NOMO-1 (cell line): ENCODE results near the gene PROSER2.

Source experiments
- DNase-seq, 2 experiments: peaks; one replicate each; lab custom pipeline; 2025; ENCODE audit not compliant: unreplicated experiment in 2 of 2; lab: John Stamatoyannopoulos, UW

Gene PROSER2

GRCh38 chr10:11823122-11823988 lies at the start of gene PROSER2:
TSS of gene PROSER2 (plus strand) at chr10:11823356. CDS start at chr10:11852078, 28,722 bp downstream.
- peak; percentile 50 to 67 for DNase-seq

DNA sequence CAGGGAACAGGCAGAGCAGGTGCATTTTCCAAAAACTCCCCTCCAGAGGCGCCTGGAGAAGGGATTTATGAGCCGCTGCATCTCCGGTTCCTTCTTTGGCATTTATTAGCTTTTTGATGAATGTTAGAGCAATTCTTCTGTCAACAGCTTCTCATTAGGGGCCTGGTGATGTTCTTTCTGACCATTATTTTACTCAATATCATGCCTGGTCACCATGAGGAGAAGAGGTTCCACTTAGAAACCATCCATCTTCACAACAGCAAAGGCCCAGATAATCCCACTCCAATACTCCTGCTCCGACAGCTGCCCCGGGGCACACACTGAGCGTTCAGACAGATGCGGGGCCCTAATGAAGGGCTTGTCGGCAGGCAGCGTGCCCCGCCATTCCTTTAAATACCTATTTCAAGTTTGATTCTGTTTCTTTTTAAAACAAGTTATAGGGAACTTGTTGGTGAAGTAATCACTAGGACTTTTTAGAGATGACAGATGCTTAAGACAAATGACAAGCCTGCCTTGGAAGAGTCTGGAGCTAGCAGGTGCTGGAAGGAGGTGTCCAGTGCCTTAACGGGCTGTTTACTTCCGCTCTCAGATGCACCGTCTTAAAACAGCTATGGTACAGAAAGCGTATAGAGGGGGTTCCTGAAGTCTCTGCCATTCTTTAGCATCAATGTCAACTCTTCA lies 49.3 kb upstream of the PROSER2 start:
- no peak for DNase-seq

- DNase-seq = no peak
Observed at GRCh38 chr10:11775412-11775811, 47.7 kb upstream of the PROSER2 start.

DNA sequence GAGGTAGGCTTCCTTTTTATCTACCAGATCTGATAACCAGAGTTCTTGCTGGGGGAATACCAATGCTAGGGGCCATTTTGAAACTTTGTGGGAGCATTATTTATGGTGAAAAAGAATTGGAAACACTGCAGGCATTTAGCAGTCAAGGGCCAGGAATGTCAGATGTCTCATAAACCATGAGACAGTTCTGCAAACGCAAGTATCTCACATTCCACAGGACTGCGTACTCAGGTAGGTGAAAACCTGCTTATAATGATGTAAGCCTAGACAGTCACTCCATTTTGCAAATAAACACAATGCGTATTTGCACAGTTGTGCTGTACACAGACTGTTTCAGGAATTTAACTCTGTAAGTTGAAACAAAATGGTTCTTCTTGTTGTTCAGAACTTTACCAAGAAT lies 47.1 kb upstream of the PROSER2 start:
- DNase-seq = no peak

DNA sequence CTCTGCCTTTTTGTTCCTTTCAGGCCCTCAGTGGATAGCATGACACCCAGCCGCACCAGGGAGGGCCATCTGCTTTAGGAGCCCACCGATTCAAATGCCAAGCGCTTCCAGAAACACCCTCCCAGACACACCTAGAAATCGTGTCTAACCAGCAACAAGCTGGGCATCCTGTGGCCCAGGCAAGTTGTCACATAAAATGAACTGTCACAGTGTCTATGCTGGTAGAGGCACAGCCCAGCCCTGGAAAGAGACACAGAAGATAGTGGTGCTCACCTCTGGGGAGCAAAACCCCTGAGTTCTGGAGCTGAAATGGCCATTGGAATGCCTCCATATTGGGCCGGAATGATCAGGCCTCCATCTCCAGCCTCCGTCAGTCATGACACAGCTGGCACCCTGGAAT lies 42.0 kb upstream of the PROSER2 start:
- DNase-seq = no peak

DNA sequence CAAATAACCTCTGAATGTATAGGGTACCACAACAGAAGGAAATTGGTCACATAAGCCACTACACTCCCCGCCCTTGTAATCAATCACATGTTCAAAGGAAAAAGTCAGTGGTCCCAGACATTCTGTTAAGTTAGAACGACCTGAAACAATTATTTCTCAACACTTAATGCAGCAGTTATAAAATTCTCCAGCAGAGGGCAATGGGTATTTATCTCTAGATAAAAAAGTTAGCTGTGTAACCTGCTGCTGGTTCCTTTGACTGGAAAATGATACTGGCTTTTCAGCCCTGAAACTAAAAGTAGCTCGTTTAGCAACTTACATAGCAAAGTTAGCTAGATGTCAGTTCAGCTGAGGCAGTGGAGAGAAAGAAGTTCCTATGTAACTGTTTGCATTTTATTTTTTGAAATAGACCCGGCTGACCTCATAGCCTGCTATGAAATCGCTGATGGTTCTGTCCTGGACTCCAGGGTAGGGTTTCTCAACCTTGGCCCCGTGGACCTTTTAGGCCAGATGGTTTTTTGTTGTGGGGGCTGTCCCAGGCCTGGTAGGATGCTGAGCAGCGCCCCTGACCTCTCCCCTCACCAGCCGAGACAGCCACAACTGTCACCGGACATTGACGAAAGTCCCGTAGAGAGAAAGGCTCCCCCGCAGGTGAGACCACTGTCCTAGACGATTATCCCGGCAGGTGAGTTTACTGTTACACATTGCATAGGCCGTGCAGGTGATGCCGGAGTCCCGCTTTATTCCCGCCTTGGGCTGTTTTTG lies 40.2 kb upstream of the PROSER2 start:
- DNase-seq = peak in 1 of 2 experiments; percentile 74

DNA sequence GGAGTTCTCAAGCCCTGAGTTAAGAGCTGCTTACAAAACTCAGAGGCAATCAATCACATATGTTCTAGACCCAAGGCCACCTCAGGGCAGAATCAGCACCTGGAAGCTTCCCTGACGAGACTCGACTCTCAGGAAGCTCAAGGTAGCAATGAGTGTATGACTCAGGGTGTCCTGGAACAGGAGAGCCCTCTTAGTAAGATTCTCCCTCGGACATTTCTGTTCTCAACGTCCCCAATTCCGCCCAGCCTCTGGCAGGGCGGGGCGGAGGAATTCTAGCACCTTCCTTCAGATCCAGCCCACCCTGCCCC lies 39.6 kb upstream of the PROSER2 start:
- no peak for DNase-seq

DNA sequence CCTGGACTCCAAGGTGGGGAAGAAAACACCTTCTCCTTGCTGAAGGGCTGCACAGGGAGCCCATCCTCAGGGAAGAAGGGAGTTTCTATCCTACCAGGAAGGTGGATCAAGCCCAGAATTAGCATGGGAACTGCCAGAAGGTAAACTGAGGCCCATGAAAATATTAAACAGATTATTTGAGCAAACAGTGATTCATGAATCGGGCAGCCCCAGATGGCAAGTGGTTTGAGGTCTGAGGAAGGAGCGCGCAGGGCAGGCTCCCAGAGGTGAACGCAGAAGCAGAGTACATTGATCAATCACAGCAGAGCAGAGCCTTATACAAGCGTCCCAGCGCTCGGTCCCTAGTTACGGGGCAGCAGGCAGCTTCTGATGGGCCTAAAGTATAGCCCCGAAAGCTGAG lies 35.8 kb upstream of the PROSER2 start:
- DNase-seq = no peak

DNA sequence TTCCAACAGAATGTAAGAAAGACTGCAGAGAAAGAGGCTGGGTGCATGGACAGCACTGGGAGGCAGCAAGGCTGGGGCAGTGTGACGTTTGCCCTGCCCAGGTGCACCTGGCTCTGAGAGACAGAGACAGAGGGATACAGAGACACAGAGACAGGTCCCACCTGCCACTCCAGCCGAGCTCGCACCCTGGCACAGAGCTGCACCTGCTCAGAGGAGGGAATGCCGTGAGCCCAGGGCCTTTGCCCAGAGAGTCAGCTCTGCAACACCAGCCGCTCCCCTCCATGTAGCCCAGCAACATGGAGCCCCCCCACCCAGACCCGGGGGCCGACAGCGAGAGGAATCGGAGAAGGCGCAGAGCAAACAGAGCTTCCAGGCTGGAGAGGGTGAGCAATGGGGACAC lies 35.3 kb upstream of the PROSER2 start:
- DNase-seq = no peak

DNA sequence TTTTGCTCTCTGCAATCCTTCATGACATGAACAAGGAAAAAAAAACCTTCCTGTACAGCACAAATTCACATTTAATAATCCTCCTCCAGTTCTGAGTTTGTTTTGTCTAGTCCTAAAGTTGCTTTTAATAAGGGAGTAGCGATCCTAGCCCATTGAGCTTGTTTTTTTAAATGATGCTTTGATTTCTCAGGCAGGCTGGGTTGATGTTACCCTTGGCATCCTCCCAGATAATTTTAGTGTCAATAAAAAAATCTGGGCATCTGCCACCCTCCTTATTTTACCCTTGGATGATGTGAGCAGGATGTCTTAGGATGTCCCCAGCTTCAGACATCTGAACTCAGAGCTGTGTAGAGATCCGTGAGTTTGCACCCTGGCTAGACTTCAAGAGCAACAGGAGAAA lies 33.9 kb upstream of the PROSER2 start:
- no peak for DNase-seq

GRCh38 chr10:11789956-11790355 lies 33.2 kb upstream of the PROSER2 start:
- DNase-seq = no peak

DNA sequence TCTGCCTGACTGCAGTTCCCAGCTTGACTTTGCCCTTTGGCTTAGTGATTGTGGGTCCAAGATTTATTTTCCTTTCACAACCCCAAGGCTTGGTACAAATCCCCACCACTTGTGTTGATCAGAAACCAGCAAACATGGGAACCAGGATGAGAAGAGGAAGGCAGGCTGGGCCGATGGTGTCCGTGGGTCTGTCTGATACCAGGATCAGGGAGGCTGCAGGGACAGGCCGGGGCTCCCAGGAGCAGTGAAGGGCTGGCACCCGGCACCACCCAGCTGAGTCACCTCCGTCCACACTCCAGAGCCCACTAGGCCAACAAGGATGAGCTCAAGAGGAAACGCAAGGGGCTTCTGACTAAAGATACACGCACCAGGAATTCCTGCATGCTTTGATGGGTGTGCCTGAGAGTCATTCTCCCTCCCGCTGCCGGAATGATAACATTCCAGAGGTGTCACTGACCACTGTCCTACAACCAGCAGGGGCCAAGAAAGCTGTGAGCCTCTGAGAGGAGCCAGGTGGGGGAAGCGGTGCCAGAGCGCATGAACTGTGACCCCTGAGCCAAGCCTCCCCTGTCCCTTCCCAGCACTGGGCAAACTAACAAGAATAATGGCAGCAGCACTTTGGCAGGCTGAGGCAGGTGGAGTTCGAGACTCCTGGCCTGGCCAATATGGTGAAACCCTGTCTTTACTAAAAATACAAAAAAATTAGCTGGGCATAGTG lies 29.2 kb upstream of the PROSER2 start:
- no peak for DNase-seq

DNA sequence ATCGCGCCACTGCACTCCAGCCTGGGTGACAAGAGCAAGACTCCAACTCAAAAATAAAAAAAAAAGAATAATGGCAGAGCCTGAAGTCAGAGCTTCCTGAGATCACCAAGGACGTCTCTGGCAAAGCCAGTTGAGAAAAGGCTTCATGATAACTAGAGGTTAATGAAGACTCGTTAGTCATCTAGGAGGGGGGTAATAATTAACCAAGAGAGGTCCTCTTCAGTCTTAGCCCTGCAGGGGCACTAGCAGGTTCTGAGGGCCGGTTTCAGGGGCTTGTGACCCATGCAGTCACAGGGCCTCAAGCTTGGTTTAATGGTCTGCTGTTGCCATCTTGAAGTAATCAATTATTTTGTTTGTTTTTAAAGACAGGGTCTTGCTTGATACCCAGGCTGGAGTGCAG lies 28.6 kb upstream of the PROSER2 start:
- DNase-seq = no peak

- no peak for DNase-seq
Observed at GRCh38 chr10:11795101-11795920, 27.8 kb upstream of the PROSER2 start.

GRCh38 chr10:11796474-11796873 lies 26.7 kb upstream of the PROSER2 start:
- DNase-seq = no peak

GRCh38 chr10:11797281-11797680 lies 25.9 kb upstream of the PROSER2 start:
- DNase-seq = no peak

DNA sequence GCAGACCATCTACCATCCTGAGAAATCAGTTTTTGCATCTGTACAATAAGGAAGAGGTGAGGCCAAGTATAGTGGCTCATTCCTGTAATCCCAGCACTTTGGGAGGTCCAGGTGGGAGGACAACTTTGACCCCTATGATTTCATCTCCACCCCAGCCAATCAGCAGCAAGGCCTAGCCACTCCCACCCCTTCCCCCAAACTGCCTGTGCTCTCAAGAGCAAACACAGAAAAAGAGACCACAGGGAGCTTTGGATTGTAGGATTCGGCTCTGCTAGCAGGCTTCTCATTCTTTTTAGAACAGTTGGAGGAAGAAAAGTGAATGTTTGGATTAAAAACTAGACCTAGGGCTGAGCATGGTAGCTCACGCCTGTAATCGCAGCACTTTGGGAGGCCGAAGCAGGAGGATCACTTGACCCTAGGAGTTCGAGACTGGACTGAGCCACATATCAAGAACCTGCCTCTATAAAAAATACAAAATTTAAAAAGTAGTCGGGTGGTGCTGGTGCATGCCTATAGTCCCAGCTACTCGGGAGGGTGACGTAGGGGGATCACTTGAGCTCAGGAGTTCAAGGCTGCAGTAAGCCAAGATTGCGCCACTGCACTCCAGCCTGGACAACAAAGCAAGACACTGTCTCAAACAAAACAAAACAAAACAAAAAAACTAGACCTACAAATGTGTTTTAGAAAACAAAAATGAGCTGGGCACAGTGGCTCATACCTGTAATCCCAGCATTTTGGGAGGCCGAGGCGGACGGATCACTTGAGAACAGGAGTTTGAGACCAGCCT lies 25.1 kb upstream of the PROSER2 start:
- DNase-seq = no peak

- DNase-seq = peak; percentile 40 to 53
Observed at GRCh38 chr10:11798845-11799735, 24.1 kb upstream of the PROSER2 start.
